Thyroid gland (tissue), 4 donors: ENCODE measurements around the gene LHX6. TPM values are rescaled to one million over a fixed set of nuclear protein-coding genes. Genes with fewer than 3 reads are reported as not detected.
A peak's percentile ranks its signal among the peaks of the same experiment; 100 is the strongest.

Experiments used
- DNase-seq, 2 donors: peaks; one replicate each; pipeline ENCODE4 v3.0.0-alpha.2; 2019
- H3K27ac ChIP-seq, 3 donors: fragments of 200-600 bp; sonication (generic); 1 replicate in 2 of 3; 2 replicates in 1 of 3; pipeline ENCODE4 v1.5.1; 2016 to 2019; ENCODE audit warnings: mild to moderate bottlenecking in 1 of 3, moderate library complexity in 1 of 3
- H3K27me3 ChIP-seq: fragments of 200-600 bp; sonication (generic); one replicate; pipeline ENCODE4 v1.5.1; 2019
- H3K36me3 ChIP-seq, 2 donors: fragments of 200-600 bp; sonication (generic); one replicate each; pipeline ENCODE4 v1.5.1; 2016 to 2019
- H3K4me1 ChIP-seq, 2 donors: fragments of 200-600 bp; sonication (generic); one replicate each; pipeline ENCODE4 v1.5.1; 2017 to 2019
- H3K4me3 ChIP-seq, 3 donors: fragments of 200-600 bp; sonication (generic); replicated peaks in 1 of 3; 1 replicate in 2 of 3; 2 replicates in 1 of 3; pipeline ENCODE4 v1.5.1; 2016; ENCODE audit warnings: mild to moderate bottlenecking in 1 of 3
- H3K9me3 ChIP-seq: fragments of 200-600 bp; sonication (generic); one replicate; pipeline ENCODE4 v1.5.1; 2017
- POLR2A ChIP-seq, 2 donors: fragments of 450-650 bp; IDR thresholded peaks; one replicate each; pipeline ENCODE4 v1.6.1; 2017; ENCODE audit warnings: antibody characterized with exemption in 2 of 2, mild to moderate bottlenecking in 2 of 2, moderate library complexity in 1 of 2
- WGBS, 2 donors: methylation state at CpG; one replicate each; pipeline ENCODE4 v1.1.5; 2017; 5-methylcytosine and 5-hydroxymethylcytosine counted together
- intact Hi-C: fragments of 100-400 bp; cut with DNase I; formaldehyde crosslinking; loops from one replicate; pipeline ENCODE4 v1.15.1; 2023
- total RNA-seq, 4 donors: library from RNA; depleted of rRNA; stranded (reverse); fragments of >200 nt; gene quantifications; one replicate each; pipeline ENCODE4 v1.2.3, GENCODE V29; 2016
- TF ChIP-seq, protein P1 (sequence below), 6 experiments: fragments of 200-600 bp in 3 of 6; fragments of 450-650 bp in 3 of 6; sonication (generic) in 3 of 6; IDR thresholded peaks; one replicate each; pipeline ENCODE4 v1.5.1; 2016 to 2019; ENCODE audit warnings: antibody characterized with exemption in 6 of 6, mild to moderate bottlenecking in 2 of 6, inconsistent platforms in 1 of 6, moderate library complexity in 1 of 6

Gene LHX6
- total RNA-seq, 4 donors from 2014 or later = 1.3 to 4.4 (median 1.7) TPM

- TF ChIP-seq, protein P1, sequence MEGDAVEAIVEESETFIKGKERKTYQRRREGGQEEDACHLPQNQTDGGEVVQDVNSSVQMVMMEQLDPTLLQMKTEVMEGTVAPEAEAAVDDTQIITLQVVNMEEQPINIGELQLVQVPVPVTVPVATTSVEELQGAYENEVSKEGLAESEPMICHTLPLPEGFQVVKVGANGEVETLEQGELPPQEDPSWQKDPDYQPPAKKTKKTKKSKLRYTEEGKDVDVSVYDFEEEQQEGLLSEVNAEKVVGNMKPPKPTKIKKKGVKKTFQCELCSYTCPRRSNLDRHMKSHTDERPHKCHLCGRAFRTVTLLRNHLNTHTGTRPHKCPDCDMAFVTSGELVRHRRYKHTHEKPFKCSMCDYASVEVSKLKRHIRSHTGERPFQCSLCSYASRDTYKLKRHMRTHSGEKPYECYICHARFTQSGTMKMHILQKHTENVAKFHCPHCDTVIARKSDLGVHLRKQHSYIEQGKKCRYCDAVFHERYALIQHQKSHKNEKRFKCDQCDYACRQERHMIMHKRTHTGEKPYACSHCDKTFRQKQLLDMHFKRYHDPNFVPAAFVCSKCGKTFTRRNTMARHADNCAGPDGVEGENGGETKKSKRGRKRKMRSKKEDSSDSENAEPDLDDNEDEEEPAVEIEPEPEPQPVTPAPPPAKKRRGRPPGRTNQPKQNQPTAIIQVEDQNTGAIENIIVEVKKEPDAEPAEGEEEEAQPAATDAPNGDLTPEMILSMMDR (IDR thresholded peaks at IDR 0.05) = no peak
- TF ChIP-seq POLR2A (IDR thresholded peaks at IDR 0.05) = no peak
- no peak overlapping the region for H3K27ac ChIP-seq
- intact Hi-C loops = no loop called here
- WGBS, 2 donors = 87 to 89% methylated on average over 6 of the region's 6 CpGs
- peaks cover 10 to 16% of the 10 kb centered on the region in 2 donors for H3K4me1 ChIP-seq
- H3K9me3 ChIP-seq = no peaks in the 10 kb centered on the region
- peaks cover 0 to 2% of the 10 kb centered on the region in 2 donors for H3K36me3 ChIP-seq
- H3K27me3 ChIP-seq = no peaks in the 10 kb centered on the region
- H3K4me3 ChIP-seq = no peak overlapping the region
- DNase-seq = no peak
Observed at GRCh38 chr9:122268041-122268814, 39.5 kb upstream of the LHX6 start.

GRCh38 chr9:122265149-122265915, 36.6 kb upstream of the LHX6 start:
- Histone ChIP-seq H3K4me1 (peaks cover 21 to 34% of the 10 kb centered on the region in 2 donors), H3K27ac (peak overlapping the region; percentile 56 to 90 (median 83)), H3K36me3 (peaks cover 2 to 8% of the 10 kb centered on the region in 2 donors), H3K9me3 (no peaks in the 10 kb centered on the region), H3K27me3 (no peaks in the 10 kb centered on the region), H3K4me3 (peak overlapping the region; percentile 2 to 68 (median 61))
- no peak for TF ChIP-seq POLR2A (IDR thresholded peaks at IDR 0.05)
- TF ChIP-seq, protein P1 (IDR thresholded peaks at IDR 0.05) = no peak
- 14% methylated on average over 17 of the region's 17 CpGs for WGBS, 2 donors
- intact Hi-C loops = no loop called here
- DNase-seq = peak in 1 of 2 donors; percentile 8

DNA sequence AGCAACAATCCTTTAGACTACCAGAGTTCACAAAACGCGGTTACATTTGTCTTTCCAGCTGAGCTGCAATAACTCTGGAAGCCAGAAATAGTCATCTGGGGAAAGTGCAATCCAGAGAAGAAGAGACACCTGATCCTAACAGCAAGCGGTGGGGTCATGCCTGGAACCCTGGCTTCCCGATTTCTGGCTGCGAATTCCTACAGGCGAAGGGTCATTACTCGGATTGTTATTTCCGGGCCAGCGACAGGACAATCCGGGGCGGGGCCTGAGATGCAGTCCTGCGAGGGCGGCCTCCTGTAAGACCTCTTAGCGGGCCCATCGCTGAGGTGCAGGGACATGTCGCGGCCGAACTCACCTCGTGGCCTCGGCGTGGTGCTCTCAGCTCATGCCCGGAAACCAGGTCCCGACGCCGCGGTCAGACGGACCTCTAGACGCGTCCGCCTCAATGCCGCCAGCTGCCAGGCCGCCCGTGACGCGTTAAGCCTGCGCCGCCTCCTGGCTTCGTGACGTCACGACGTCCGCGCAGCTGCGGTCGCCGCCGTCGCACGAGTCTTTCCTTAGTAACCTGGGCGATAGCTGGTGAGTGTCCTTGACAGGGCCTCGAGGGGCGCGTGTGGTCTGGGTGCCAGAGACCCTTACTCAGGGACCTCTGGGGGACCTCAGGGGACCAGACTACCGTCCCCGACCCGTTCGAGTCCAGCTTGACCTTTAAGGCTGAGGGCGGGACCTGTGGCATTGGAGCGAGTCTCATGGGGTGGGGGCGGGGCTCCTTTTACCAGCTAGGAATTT, 35.8 kb upstream of the LHX6 start, which contains the start of the genes MRRF and RBM18:
MRRF (plus strand) TSS at position 523 of the 789 bp plus-strand sequence. CDS start 6,010 bp downstream, outside the sequence.
RBM18 (minus strand) TSS at position 481 of the 789 bp plus-strand sequence. CDS start 3,348 bp downstream, outside the sequence.
- Histone ChIP-seq H3K36me3 (peaks cover 8 to 16% of the 10 kb centered on the region in 2 donors), H3K27ac (peak within 1 kb of the TSS; percentile 56 to 90 (median 83)), H3K27me3 (no peaks in the 10 kb centered on the region), H3K4me1 (peaks cover 21 to 34% of the 10 kb centered on the region in 2 donors), H3K9me3 (no peaks in the 10 kb centered on the region), H3K4me3 (peak within 1 kb of the TSS; percentile 2 to 68 (median 61))
- intact Hi-C loops = no loop called here
- WGBS, 2 donors = 0% methylated on average over 8 to 45 of the region's 60 CpGs
- peak; percentile 87 for DNase-seq
- TF ChIP-seq, protein P1 (IDR thresholded peaks at IDR 0.05) = peak in 2 of 6 experiments; percentile 5 to 33
- peak in 1 of 2 donors; percentile 77 for TF ChIP-seq POLR2A (IDR thresholded peaks at IDR 0.05)

GRCh38 chr9:122263699-122264349, 35.1 kb upstream of the LHX6 start:
- no peaks in the 10 kb centered on the region for H3K27me3 ChIP-seq
- TF ChIP-seq, protein P1 (IDR thresholded peaks at IDR 0.05) = no peak
- TF ChIP-seq POLR2A (IDR thresholded peaks at IDR 0.05) = no peak
- WGBS, 2 donors = 18% methylated on average over 13 of the region's 13 CpGs
- H3K27ac ChIP-seq = peak overlapping the region; percentile 56 to 90 (median 83)
- DNase-seq = no peak
- H3K4me3 ChIP-seq = peak overlapping the region; percentile 2 to 68 (median 61)
- peaks cover 8 to 16% of the 10 kb centered on the region in 2 donors for H3K36me3 ChIP-seq
- intact Hi-C loops = no loop called here
- peaks cover 21 to 34% of the 10 kb centered on the region in 2 donors for H3K4me1 ChIP-seq
- H3K9me3 ChIP-seq = no peaks in the 10 kb centered on the region
